DMS 273 treated with DMSO at 0.1 percent for 48 hours (cell line): Measurements from ENCODE around the gene IL1RL2.

ENCODE experiments used
- DNase-seq: peaks from one replicate; lab custom pipeline; 2025; lab: John Stamatoyannopoulos, UW

IL1RL2 gene

DNA sequence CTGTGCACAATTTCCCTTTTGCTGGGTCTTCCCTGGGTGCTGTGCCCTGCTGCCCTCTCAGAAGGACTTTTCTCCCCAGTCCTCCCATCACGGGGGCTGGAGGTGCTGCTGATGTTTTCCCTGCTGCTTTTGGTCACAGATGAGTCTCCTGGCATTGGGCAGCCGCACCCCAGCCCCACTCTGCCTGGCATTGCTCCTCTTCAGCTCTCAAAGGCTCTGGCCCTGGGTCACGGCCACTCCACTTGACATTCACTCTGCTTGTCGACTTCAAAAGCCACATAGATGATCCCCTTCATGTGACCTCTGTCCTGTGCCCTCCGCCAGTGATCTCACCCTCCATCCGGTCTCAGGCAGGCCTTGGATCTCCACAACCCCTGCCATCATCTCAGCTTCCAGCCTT is 81.0 kb downstream of the IL1RL2 start:
- DNase-seq, result no peak

GRCh38 chr2:102268510-102269199 is 81.8 kb downstream of the IL1RL2 start:
- DNase-seq, result no peak

DNA sequence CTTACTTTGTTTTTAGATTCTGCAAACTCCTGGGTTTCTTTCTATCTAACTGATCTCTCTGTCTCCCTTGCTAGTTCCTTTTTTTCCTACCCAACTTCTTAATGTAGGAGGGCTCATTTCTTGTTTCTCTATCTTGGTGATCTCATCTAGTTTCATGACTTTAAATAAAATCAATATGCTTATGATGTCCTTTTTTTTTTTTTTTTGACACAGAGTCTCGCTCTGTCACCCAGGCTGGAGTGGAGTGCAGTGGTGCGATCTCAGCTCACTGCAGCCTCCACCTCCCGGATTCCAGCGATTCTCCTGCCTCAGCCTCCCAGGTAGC is 82.3 kb downstream of the IL1RL2 start:
- no peak for DNase-seq

GRCh38 chr2:102271844-102272243 is 85.0 kb downstream of the IL1RL2 start:
- no peak for DNase-seq

- DNase-seq, result no peak
These were observed 86.9 kb downstream of the IL1RL2 start for GRCh38 chr2:102273619-102274211.

- no peak for DNase-seq
These were observed 89.9 kb downstream of the IL1RL2 start for GRCh38 chr2:102276549-102277201.

- no peak for DNase-seq
These were observed 90.4 kb downstream of the IL1RL2 start for GRCh38 chr2:102277202-102277700.

DNA sequence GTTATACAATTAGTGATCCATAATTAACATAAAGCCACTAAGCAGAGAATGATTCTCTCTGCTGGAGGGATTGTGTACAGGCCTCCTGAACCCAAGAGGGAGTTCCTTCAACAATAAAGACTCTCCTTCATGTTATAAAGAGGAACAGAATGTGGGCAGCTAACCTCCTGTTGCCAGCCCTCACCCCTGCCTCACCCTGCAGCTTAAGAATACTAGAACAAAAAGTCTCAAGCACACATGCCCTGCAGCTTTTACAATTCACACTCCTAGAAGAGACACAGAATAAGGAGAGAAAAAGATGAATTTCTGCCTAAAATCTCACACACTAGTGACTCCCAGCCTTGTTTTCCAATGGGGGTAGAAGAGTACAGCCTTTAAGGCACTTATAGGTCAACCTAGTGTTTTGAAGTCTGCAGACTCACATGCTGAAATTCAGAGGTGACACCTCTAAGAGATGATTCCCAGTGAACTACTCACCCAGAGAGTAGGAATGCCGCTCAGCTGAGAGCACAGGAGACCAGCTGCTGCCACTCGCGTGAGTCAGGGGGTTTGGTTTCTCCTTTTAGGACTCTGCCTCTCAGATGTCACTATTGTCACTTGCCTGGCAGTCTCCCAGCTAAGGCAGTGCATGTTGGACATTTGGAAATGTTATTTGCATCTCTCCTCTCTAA is 92.0 kb downstream of the IL1RL2 start:
- no peak for DNase-seq

DNA sequence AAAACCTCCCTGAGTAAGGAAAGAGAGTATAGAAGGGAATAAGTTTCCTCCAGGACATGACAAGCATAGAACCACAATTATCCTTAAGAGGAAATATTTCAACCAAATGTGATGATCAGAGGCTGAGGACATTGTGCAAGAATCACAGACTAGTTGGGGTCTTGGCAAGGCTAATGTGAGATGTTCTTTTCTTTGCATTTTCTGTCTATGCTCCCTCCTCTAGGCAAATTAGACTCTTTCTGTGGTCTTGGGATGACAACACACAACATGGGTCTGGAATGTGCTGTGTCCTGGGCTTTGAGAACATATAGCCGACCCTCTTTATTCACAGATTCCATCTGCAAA is 92.5 kb downstream of the IL1RL2 start:
- no peak for DNase-seq

DNA sequence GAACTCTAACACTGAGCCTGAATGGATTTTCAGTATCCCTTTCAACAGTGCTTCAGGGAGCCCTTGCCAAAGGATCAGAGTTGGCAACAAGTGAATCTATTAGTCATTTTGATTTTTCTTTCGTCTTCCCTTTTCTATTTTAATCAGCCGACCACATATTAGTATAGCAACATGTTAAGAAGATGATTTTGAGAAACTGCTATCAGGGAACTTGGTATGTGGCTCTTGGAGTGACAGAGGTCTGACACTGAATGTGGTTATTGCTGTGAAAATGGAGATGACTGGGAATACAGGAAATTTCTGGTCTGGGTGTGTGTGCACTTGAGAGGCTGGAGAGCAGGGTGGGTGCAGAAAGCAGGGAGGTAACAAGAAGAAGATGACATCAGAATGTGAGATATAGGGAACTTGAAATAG is 95.9 kb downstream of the IL1RL2 start:
- no peak for DNase-seq

GRCh38 chr2:102283996-102284395 is 97.2 kb downstream of the IL1RL2 start:
- DNase-seq, result no peak

- no peak for DNase-seq
These were observed 97.8 kb downstream of the IL1RL2 start for GRCh38 chr2:102284611-102285010.

GRCh38 chr2:102285368-102285767 is 98.5 kb downstream of the IL1RL2 start:
- DNase-seq, result no peak

- DNase-seq, result no peak
These were observed 99.2 kb downstream of the IL1RL2 start for GRCh38 chr2:102286041-102286440.

GRCh38 chr2:102289129-102289528 is 102.3 kb downstream of the IL1RL2 start:
- no peak for DNase-seq
